GM18520 (cell line): ENCODE results near the gene GAREM1.

Experiments
- ATAC-seq: cut with Tn5 transposase; IDR thresholded peaks from one replicate; pipeline ENCODE4 v1.9.1; 2021; ENCODE audit not compliant: unreplicated experiment

GAREM1 gene

GRCh38 chr18:32333781-32334180 lies 136.9 kb downstream of the GAREM1 start:
- ATAC-seq, result no peak

DNA sequence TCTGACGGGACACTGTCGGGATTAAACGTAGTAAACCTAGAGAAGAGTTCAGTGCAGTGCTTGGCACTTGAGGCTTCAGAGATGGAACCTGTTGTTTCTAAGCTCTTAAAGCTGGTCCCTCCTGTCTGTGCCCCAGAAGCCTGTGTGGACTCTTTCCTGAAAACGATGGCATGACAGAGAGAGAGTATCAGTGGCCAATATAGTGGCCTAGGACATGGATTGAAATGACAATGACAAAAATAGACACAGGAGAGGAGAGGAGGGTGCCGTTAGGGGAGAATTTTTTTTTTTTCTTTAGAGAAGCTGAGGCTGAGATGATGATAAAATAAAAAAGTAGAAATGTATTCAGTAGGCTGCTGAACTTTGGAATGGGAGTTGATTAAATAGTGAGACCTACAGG lies 138.0 kb downstream of the GAREM1 start:
- ATAC-seq, result no peak

GRCh38 chr18:32328974-32329373 lies 141.7 kb downstream of the GAREM1 start:
- ATAC-seq, result no peak

- ATAC-seq, result no peak
These were observed 142.3 kb downstream of the GAREM1 start for GRCh38 chr18:32328379-32328778.

- ATAC-seq, result no peak
These were observed 144.0 kb downstream of the GAREM1 start for GRCh38 chr18:32326450-32327308.

DNA sequence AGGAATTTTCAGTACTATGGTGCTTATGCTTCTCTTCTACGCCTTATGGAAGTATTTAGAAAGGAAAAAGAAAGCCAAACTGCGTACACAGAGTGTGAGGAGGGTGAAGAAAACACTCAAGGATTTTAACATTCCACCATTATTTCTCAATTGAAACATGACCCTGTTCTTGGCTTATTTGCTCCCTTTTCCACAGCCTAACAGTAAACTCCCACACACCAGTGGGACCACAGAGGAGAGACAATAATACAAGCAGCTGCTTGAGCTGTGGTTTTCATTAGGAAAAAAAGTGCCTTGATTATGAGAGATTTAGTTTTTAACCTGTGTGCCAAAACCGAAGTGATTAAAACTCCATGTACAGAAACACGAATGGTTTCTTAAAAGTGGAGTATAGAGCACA lies 146.5 kb downstream of the GAREM1 start:
- no peak for ATAC-seq

GRCh38 chr18:32321826-32322225 lies 148.9 kb downstream of the GAREM1 start:
- no peak for ATAC-seq

DNA sequence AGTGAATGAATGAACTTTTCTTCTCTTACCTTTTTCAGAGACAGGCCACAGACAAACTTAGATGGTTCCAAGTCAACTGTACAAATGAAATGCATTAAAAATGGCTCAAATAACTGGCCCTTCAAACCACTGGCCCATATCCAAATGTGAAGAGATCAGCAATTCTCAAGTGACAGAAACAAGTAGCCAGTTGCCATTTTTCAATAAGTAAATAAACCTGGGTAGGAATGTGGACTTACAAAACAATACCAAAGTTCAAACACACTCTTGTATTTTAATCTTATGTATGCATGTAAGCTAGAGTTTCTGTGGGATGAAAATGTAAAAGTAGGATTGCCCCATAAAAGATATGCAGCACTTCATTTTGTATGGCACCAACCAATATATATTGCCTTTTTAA lies 151.6 kb downstream of the GAREM1 start:
- ATAC-seq, result no peak

DNA sequence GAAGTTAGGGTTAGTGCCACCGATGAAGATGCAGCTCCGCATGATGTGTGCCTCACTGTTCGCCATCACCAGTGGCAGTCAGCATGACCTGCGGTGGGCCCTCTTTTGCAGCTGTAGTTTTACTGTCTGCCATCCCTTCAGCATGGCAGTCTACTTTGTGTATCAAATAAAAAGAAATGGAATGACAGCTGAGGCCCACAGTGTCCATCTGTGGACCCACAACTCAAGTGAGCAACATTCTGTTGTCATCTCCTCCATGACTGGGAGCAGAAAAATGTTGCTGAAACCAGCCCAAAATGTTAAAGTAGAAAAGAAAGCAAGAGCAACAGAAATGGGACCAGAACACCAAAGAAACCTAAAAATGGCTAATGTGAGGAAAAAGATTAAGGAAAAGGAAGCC lies 152.1 kb downstream of the GAREM1 start:
- ATAC-seq, result no peak

GRCh38 chr18:32317651-32318050 lies 153.0 kb downstream of the GAREM1 start:
- ATAC-seq, result no peak

GRCh38 chr18:32315881-32316280 lies 154.8 kb downstream of the GAREM1 start:
- ATAC-seq, result no peak

DNA sequence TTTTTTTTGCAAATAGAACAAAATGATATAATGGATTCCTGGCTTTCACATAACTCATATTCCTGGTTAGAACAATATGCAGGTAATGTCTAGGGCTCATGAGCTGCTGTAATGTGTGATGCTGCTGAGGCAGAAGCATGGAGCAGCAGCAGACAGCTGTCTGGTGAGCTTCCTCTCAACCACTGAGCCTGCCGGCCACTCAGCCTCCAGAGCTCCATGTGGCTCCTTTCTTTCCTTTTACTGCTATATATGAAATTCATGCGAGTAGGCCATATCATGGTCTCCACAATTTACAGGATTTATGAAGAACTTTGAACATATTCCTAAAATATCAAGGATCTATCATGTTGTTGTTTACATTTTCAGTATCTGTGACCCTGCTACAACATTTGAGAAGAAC lies 159.9 kb downstream of the GAREM1 start:
- no peak for ATAC-seq

- no peak for ATAC-seq
These were observed 160.6 kb downstream of the GAREM1 start for GRCh38 chr18:32310101-32310500.

GRCh38 chr18:32308493-32309120 lies 162.1 kb downstream of the GAREM1 start:
- no peak for ATAC-seq

DNA sequence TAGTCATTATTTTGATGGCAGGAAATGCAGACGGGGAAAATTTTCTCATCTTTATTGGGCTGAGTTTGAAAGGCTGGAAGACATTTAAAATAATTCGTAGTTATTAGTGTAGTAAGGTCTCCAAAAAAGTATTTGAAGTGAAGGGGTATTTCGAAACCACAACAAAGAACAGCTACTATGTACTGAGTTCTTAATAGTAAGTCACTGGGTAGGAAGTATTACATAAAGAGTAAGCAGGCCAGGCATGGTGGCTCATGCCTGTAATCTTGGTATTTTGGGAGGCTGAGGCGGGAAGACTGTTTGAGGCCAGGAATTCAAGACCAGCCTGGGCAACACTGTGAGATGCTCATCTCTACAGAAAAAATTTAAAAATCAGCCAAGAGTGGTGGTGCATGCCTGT lies 167.3 kb downstream of the GAREM1 start:
- ATAC-seq, result no peak

DNA sequence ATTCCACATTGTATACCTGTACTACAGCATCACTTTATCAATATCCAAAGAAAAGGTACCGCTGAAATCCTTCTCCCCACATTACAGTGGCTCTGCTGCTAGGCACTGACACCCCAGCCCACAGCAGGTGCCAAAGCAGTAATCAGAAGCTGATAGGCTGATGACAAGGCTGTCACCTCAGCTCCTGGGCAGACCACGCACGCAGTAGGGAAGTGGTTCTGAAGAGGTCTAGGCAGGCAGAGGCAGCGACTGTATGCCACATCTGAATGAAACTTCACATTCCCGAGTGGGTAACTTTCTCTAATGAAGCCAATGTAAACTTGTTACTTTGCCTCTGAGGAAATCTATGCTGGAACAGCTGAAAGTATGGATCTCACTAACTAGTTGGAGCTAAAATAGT lies 167.9 kb downstream of the GAREM1 start:
- ATAC-seq, result no peak

DNA sequence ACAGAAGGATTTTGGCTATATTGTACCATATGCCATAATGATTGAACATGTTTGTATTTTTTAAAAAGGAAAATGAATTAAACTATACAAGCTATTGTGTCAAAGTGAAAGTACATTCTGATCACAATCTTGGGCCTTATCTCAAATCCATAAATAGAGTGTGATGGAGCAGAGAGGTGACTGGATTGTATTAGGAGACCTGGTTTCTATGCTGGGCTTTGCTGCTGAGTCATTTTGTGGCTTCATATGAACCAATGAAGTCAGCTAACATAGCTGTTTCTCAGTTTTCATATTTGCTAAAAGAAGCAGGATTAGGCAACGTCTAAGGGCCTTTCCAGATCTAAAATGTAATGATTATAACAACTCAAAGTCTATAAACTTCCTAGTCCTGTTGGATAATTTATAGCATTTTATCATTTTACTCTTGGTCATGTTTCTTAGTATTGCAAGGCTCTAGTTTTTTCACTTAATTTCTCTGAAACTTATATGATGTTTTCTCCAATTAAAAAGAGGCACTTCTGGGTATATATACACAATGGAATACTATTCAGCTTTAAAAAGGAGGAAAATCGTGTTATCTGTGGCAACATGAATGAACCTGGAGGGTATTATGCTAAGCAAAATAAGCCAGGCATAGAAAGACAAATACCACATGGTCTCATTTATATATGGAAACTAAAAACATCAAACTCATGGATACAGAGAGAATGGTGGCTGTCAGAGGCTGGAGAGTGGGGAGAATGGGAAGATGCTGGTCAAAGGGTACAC lies 168.5 kb downstream of the GAREM1 start:
- peak; percentile 74 for ATAC-seq

DNA sequence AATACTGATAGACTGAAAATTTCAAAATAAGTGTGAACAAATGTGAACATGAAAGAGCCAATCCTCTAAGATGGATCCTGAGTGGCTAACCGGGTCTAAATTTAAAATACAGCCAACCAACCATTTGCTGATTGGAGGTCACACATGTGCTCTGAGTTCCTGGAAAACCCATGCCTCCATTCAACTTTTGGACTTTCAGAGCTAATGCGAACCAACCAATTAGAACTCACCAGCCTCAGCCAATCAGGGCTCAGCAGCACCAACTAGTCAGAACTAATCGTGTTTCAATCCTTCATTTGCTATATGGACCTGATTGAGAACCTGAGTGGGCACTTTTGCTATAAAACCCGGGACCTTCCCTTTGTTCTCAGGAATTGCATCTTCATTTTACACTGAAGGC lies 169.3 kb downstream of the GAREM1 start:
- ATAC-seq, result no peak

GRCh38 chr18:32300914-32301313 lies 169.8 kb downstream of the GAREM1 start:
- no peak for ATAC-seq

- no peak for ATAC-seq
These were observed 171.2 kb downstream of the GAREM1 start for GRCh38 chr18:32299484-32299883.

DNA sequence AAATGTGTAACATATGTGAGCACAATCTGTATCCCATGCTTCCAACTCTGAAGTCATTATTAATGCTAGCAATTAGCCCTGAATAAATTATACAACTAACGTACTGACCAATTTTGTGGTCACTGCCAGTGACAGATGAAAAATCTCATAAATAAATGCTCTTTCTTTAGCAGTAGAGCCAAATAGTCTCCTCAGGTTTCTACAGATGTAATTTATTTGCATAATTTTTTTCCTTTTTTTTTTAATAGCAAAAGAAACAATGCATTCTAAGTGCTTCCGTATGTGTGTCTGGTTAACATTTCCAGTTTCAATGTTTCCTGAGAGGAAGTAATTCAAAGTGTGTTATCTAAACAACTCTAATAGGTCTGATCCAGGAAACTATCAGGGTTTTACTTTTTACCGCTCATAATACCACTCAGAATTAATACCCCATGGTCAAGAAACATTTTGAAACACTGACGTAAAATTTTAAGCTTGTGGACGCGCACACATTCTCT lies 172.5 kb downstream of the GAREM1 start:
- ATAC-seq, result no peak
